ENCODE data around the gene SRSF6. TPM values are rescaled to one million over a fixed set of nuclear protein-coding genes. Genes with fewer than 3 reads are reported as not detected.
"Not testable (repeated sequence)": the region's sequence is repeated elsewhere in the genome, so short reads cannot be mapped to it uniquely, and the experiment has no call there.

SRSF6 gene
- polyA plus RNA-seq, 2 of the 4 experiments (the other 2 are of a cell fraction), result 99.3 to 145 TPM

DNA sequence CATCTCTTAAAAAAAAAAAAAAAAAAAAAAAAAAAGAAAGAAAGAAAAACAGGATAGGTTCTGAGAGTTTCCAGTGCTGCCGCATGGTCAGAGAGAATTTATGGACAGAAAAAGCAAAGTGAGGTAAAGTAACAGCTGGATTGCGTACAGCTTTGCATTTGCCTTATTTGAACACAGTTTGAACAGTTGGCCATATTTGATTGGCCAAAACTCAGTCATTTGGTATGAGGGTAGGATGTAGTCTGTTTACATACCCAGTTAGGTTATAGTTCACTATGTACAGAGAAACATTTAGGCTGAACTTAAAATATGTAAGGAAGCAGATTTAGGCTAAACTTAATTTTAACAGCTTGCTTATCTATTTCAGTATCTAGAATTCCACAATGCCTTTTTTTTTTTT is 32.3 kb downstream of the SRSF6 start:
- POLR2A ChIA-PET, result no interaction called here
- Histone ChIP-seq H3K27ac (no peak overlapping the region), H3K4me2 (no peak overlapping the region), H3K4me1 (no peaks in the 10 kb centered on the region), H3K9me3 (no peaks in the 10 kb centered on the region; the same call in 2 of the 3 replicates), H3K4me3 (no peak overlapping the region)
- TF ChIP-seq, protein P1, sequence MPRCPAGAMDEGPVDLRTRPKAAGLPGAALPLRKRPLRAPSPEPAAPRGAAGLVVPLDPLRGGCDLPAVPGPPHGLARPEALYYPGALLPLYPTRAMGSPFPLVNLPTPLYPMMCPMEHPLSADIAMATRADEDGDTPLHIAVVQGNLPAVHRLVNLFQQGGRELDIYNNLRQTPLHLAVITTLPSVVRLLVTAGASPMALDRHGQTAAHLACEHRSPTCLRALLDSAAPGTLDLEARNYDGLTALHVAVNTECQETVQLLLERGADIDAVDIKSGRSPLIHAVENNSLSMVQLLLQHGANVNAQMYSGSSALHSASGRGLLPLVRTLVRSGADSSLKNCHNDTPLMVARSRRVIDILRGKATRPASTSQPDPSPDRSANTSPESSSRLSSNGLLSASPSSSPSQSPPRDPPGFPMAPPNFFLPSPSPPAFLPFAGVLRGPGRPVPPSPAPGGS (IDR thresholded peaks at IDR 0.05), result no peak
- ATAC-seq, result no peak
- DNase-seq (ENCODE audit: low read depth in 1 of 2, low spot score in 1 of 2), result no peak
- CTCF ChIA-PET, result no interaction called here
- no peak for FAIRE-seq
- 93% methylated on average over 2 of the region's 2 CpGs for WGBS (ENCODE audit: missing lambda C conversion rate)

DNA sequence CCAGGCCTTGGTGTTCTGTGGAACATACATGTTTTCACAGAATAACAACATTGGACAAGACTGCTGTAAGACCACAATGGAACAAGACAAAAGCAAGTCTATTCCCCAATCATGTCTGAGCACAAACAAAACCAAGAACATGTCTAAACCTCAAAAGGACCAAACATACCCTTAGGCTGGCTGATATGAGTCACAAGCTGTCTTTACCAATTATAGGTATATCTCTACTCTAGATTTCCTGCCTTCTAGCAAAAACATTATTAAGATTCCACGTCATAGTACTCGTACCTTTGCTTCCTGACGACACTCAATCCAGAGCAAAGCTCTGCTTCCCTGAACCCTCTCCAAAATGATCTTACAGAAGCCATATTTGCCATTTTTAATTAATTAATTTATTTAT is 34.4 kb downstream of the SRSF6 start:
- Histone ChIP-seq H3K4me2 (no peak overlapping the region), H3K27ac (no peak overlapping the region), H3K4me1 (no peaks in the 10 kb centered on the region), H3K9me3 (no peaks in the 10 kb centered on the region), H3K4me3 (no peak overlapping the region)
- WGBS (ENCODE audit: missing lambda C conversion rate), result 87% methylated on average over 3 of the region's 3 CpGs
- POLR2A ChIA-PET, result no interaction called here
- CTCF ChIA-PET, result interaction anchor here (0.6 to 1.7 kb wide), 2 partner anchors 12 to 183 kb away, joined by 3 to 4 read pairs; no protein-coding TSS in a partner anchor
- ATAC-seq, result no peak
- TF ChIP-seq FOSB (CRISPR knock-in tag; IDR thresholded peaks at IDR 0.05) (no peak), HDAC2 (IDR thresholded peaks at IDR 0.05) (no peak), FOSL2 (IDR thresholded peaks at IDR 0.05) (no peak), FOSL2 (CRISPR knock-in tag; IDR thresholded peaks at IDR 0.05) (no peak), TFCP2L1 (CRISPR knock-in tag; IDR thresholded peaks at IDR 0.05) (no peak), KDM5A (IDR thresholded peaks at IDR 0.05) (no peak), NPAS2 (CRISPR knock-in tag; IDR thresholded peaks at IDR 0.05; ENCODE audit: borderline replicate concordance) (no peak), RARB (CRISPR knock-in tag; IDR thresholded peaks at IDR 0.05) (no peak), RNF2 (IDR thresholded peaks at IDR 0.05; ENCODE audit: borderline replicate concordance, low read depth) (no peak)
- TF ChIP-seq, protein P2, sequence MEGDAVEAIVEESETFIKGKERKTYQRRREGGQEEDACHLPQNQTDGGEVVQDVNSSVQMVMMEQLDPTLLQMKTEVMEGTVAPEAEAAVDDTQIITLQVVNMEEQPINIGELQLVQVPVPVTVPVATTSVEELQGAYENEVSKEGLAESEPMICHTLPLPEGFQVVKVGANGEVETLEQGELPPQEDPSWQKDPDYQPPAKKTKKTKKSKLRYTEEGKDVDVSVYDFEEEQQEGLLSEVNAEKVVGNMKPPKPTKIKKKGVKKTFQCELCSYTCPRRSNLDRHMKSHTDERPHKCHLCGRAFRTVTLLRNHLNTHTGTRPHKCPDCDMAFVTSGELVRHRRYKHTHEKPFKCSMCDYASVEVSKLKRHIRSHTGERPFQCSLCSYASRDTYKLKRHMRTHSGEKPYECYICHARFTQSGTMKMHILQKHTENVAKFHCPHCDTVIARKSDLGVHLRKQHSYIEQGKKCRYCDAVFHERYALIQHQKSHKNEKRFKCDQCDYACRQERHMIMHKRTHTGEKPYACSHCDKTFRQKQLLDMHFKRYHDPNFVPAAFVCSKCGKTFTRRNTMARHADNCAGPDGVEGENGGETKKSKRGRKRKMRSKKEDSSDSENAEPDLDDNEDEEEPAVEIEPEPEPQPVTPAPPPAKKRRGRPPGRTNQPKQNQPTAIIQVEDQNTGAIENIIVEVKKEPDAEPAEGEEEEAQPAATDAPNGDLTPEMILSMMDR (IDR thresholded peaks at IDR 0.05), result no peak
- no peak for DNase-seq (ENCODE audit: low read depth in 1 of 2, low spot score in 1 of 2)
- FAIRE-seq, result no peak

DNA sequence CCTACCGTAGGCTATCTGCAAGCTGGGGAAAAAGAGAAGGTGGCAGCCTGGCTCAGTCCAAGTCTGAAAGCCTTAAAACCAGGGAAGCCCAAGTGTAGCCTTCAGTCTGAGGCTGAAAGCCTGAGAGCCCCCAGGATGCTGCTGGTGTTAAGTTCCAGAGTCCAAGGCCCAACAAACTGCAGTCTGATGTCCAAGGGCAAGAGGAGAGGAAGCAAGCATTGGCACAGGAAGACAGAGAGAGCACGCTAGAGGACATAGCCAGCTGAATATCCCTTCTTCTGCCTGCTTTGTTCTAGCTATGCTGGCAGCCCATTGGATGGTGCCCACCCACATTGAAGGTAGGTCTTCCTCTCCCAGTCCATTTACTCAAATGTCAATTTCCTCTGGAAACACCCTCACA is 37.7 kb downstream of the SRSF6 start:
- DNase-seq (ENCODE audit: low read depth in 1 of 2, low spot score in 1 of 2) (no peak), ATAC-seq (no peak), FAIRE-seq (no peak)
- no peak overlapping the region for H3K4me3 ChIP-seq
- ChIA-PET POLR2A (no interaction called here), CTCF (no interaction called here)
- H3K4me2 ChIP-seq, result no peak overlapping the region
- WGBS (ENCODE audit: missing lambda C conversion rate), result 23% methylated on average over 2 of the region's 2 CpGs
- TF ChIP-seq SMC3 (IDR thresholded peaks at IDR 0.05) (no peak), ESRRA (IDR thresholded peaks at IDR 0.05; ENCODE audit: borderline replicate concordance, low read length) (no peak), HOXB13 (CRISPR knock-in tag; IDR thresholded peaks at IDR 0.05; ENCODE audit: low read depth) (no peak), CBX8 (IDR thresholded peaks at IDR 0.05) (no peak), MYC (IDR thresholded peaks at IDR 0.05; ENCODE audit: borderline replicate concordance, low read length) (no peak), FOSL2 (IDR thresholded peaks at IDR 0.05) (no peak), FOSL2 (CRISPR knock-in tag; IDR thresholded peaks at IDR 0.05) (no peak), EHMT2 (IDR thresholded peaks at IDR 0.05; ENCODE audit: low read depth) (no peak), CHD2 (IDR thresholded peaks at IDR 0.05; ENCODE audit: low read length, partially characterized antibody) (no peak), ZSCAN20 (CRISPR knock-in tag; IDR thresholded peaks at IDR 0.05) (no peak), MAZ (IDR thresholded peaks at IDR 0.05; ENCODE audit: borderline replicate concordance, low read depth, low read length) (no peak)
- TF ChIP-seq, protein P3, sequence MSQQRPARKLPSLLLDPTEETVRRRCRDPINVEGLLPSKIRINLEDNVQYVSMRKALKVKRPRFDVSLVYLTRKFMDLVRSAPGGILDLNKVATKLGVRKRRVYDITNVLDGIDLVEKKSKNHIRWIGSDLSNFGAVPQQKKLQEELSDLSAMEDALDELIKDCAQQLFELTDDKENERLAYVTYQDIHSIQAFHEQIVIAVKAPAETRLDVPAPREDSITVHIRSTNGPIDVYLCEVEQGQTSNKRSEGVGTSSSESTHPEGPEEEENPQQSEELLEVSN (IDR thresholded peaks at IDR 0.05; ENCODE audit: borderline replicate concordance, low read depth), result no peak
- TF ChIP-seq, protein P1 (IDR thresholded peaks at IDR 0.05), result no peak
- no peak overlapping the region for H3K27ac ChIP-seq
- no peaks in the 10 kb centered on the region for H3K9me3 ChIP-seq
- no peaks in the 10 kb centered on the region for H3K4me1 ChIP-seq

DNA sequence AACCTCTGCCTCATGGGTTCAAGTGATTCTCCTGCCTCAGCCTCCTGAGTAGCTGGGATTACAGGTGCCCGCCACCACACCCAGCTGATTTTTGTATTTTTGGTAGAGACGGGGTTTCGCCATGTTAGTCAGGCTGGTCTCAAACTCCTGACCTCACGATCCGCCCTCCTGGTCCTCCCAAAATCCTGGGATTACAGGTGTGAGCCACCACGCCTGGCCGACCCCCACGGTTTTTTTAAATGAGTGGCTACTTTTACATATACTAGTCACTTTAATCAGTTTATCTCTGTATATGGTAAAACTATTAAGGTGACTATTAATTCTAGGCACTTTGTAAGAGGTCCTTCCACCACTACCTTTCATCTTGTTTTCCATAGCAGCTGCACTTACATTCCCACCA is 44.3 kb downstream of the SRSF6 start:
- H3K4me1 ChIP-seq; H3K27ac ChIP-seq; H3K4me3 ChIP-seq; H3K4me2 ChIP-seq; FAIRE-seq; POLR2A ChIA-PET; H3K9me3 ChIP-seq; ATAC-seq; DNase-seq (ENCODE audit: low read depth in 1 of 2, low spot score in 1 of 2): not testable (repeated sequence)
- CTCF ChIA-PET, result interaction anchor here (1.3 to 1.9 kb wide), 2 partner anchors 9 to 36 kb away, joined by 3 to 6 read pairs; no protein-coding TSS in a partner anchor
- 68% methylated on average over 8 of the region's 8 CpGs for WGBS (ENCODE audit: missing lambda C conversion rate)
